ENCODE results near the gene CELA2A.

DNA sequence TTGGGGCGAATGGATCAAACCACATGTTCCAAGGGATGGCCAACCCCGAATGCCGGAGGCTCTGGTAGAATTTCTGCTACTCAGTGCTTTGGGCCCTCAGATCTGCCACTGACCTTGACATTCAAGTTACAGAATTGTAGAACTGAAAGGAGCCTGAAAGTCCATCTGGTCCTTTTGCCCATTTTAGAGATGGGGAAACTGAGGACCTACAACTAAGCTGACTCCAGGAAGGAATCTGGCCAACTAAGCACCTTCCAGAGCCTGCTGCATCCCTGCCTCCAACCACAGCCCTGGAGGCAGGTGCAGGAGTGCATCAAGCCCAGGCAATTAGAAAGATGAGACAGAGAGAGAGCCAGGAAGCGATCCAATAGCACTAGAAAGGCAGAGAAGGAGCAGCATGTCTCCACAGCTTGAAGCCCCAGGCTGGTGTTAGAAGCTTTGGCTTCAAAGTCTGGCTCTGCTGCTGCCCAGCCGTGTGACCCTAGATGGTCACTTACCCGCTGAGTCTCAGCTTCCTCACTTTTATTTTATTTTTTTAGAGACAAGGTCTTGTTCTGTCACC is 19.6 kb upstream of the CELA2A start:
- TF ChIP-seq, protein P1, sequence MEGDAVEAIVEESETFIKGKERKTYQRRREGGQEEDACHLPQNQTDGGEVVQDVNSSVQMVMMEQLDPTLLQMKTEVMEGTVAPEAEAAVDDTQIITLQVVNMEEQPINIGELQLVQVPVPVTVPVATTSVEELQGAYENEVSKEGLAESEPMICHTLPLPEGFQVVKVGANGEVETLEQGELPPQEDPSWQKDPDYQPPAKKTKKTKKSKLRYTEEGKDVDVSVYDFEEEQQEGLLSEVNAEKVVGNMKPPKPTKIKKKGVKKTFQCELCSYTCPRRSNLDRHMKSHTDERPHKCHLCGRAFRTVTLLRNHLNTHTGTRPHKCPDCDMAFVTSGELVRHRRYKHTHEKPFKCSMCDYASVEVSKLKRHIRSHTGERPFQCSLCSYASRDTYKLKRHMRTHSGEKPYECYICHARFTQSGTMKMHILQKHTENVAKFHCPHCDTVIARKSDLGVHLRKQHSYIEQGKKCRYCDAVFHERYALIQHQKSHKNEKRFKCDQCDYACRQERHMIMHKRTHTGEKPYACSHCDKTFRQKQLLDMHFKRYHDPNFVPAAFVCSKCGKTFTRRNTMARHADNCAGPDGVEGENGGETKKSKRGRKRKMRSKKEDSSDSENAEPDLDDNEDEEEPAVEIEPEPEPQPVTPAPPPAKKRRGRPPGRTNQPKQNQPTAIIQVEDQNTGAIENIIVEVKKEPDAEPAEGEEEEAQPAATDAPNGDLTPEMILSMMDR (IDR thresholded peaks at IDR 0.05), result no peak
- no peak for TF ChIP-seq POLR2A (IDR thresholded peaks at IDR 0.05)

All from adrenal gland (tissue), 5 donors.